HCT116 (cell line): Measurements from ENCODE around the gene CCL13. TPM values are rescaled to one million over a fixed set of nuclear protein-coding genes. Genes with fewer than 3 reads are reported as not detected.

Source experiments
- ATAC-seq: fragments of 200-7000 bp; cut with Tn5 transposase; 2 replicates; pipeline ENCODE4 v1.9.1; 2020; ENCODE audit warnings: mild to moderate bottlenecking, moderate library complexity
- BruUV-seq: library from RNA; stranded (reverse); fragments of 400-500 nt; replicated peaks from 2 replicates; lab custom pipeline; 2021; lab: Mats Ljungman, UMichigan
- CTCF ChIA-PET: fragments of 300-600 bp; sonication (Branson Sonifier 250); formaldehyde crosslinking; loops from one replicate; lab custom pipeline; 2021; ENCODE audit warnings: antibody characterized with exemption; lab: Charles Lee
- POLR2A ChIA-PET: fragments of 300-600, 350-600 bp; sonication (Branson Sonifier 250); formaldehyde crosslinking; loops from one replicate; lab custom pipeline; 2021; ENCODE audit warnings: antibody characterized with exemption; lab: Charles Lee
- RAD21 ChIA-PET, 2 experiments: fragments of 300-600 bp; sonication (Branson Sonifier 250); formaldehyde crosslinking; loops; one replicate each; lab custom pipeline; 2023; ENCODE audit warnings: low total read pairs in 2 of 2; ENCODE audit not compliant: uncharacterized antibody in 2 of 2, unreplicated experiment in 2 of 2, low non-redundant PET in 1 of 2; lab: Charles Lee
- DNase-seq: peaks from one replicate; pipeline ENCODE4 v3.0.0-alpha.2; 2010; ENCODE audit warnings: low read depth, low spot score
- H2AFZ ChIP-seq: fragments of 200-600 bp; shearing (Covaris generic), sonication (generic); 2 replicates; pipeline ENCODE4 v1.6.1; 2017; ENCODE audit warnings: low read depth, mixed run types, mixed read lengths, antibody characterized with exemption, low read length; ENCODE audit not compliant: poor library complexity, severe bottlenecking
- H3K27ac ChIP-seq: 2 replicates; pipeline ENCODE4 v1.5.1; 2012; ENCODE audit warnings: low read depth, low read length
- H3K27me3 ChIP-seq: fragments of 200-600 bp; sonication (generic); 2 replicates; pipeline ENCODE4 v1.6.1; 2016; ENCODE audit warnings: mixed run types, low read length, mixed read lengths; ENCODE audit not compliant: insufficient read depth
- H3K36me3 ChIP-seq, 2 experiments: fragments of 200-500 bp in 1 of 2; fragments of 200-600 bp in 1 of 2; sonication (Bioruptor generic) in 1 of 2; sonication (generic) in 1 of 2; 2 replicates each; pipeline versions ENCODE4 v1.5.1 to v1.6.1; 2014 to 2016; ENCODE audit warnings: low read length in 2 of 2, inconsistent platforms in 1 of 2, mixed read lengths in 1 of 2, mixed run types in 1 of 2; ENCODE audit not compliant: insufficient read depth in 2 of 2, control insufficient read depth in 1 of 2
- H3K4me1 ChIP-seq, 2 experiments: fragments of 200-600 bp in 1 of 2; sonication (generic) in 1 of 2; 2 replicates each; pipeline versions ENCODE4 v1.5.1 to v1.6.1; 2012 to 2017; ENCODE audit warnings: low read length in 2 of 2, inconsistent platforms in 1 of 2, mild to moderate bottlenecking in 1 of 2, mixed read lengths in 1 of 2, mixed run types in 1 of 2, moderate library complexity in 1 of 2; ENCODE audit not compliant: insufficient read depth in 2 of 2, control insufficient read depth in 1 of 2
- H3K4me2 ChIP-seq: fragments of 200-600 bp; sonication (generic); 2 replicates; pipeline ENCODE4 v1.6.1; 2017; ENCODE audit warnings: mixed run types, low read length, mixed read lengths
- H3K4me3 ChIP-seq, 2 experiments: fragments of 200-600 bp in 1 of 2; sonication (generic) in 1 of 2; replicated peaks in 1 of 2; 2 replicates each; pipeline ENCODE4 v1.5.1; 2011 to 2016; ENCODE audit warnings: low read length in 2 of 2, control low read depth in 1 of 2, low read depth in 1 of 2, mild to moderate bottlenecking in 1 of 2, mixed read lengths in 1 of 2, mixed run types in 1 of 2
- H3K79me2 ChIP-seq: fragments of 200-600 bp; sonication (generic); 2 replicates; pipeline ENCODE4 v1.6.1; 2017; ENCODE audit warnings: mild to moderate bottlenecking, mixed run types, low read length, moderate library complexity, mixed read lengths; ENCODE audit not compliant: insufficient read depth
- H3K9ac ChIP-seq: fragments of 200-600 bp; sonication (generic); 2 replicates; pipeline ENCODE4 v1.6.1; 2016; ENCODE audit warnings: low read length, mixed read lengths
- H3K9me2 ChIP-seq: fragments of 200-600 bp; sonication (generic), shearing (Covaris generic); 2 replicates; pipeline ENCODE4 v1.6.1; 2017; ENCODE audit warnings: mixed run types, mild to moderate bottlenecking, moderate library complexity; ENCODE audit not compliant: insufficient read depth
- H3K9me3 ChIP-seq, 2 experiments: fragments of 200-500 bp in 1 of 2; fragments of 200-600 bp in 1 of 2; sonication (Bioruptor generic) in 1 of 2; sonication (generic) in 1 of 2; 2 replicates each; pipeline ENCODE4 v1.6.1; 2014 to 2017; ENCODE audit warnings: low read length in 2 of 2, mixed read lengths in 2 of 2, inconsistent platforms in 1 of 2, low read depth in 1 of 2, mild to moderate bottlenecking in 1 of 2, mixed run types in 1 of 2, moderate library complexity in 1 of 2; ENCODE audit not compliant: control insufficient read depth in 1 of 2, insufficient read depth in 1 of 2
- H4K20me1 ChIP-seq: fragments of 200-600 bp; sonication (generic), shearing (Covaris generic); 2 replicates; pipeline ENCODE4 v1.6.1; 2017; ENCODE audit warnings: mixed run types, mild to moderate bottlenecking, moderate library complexity; ENCODE audit not compliant: insufficient read depth
- SIN3A ChIP-seq: IDR thresholded peaks from 2 replicates; pipeline ENCODE4 v1.6.1; 2012; ENCODE audit warnings: low read depth
- SP1 ChIP-seq: IDR thresholded peaks from 2 replicates; pipeline ENCODE4 v1.6.1; 2012; ENCODE audit warnings: low read depth
- YY1 ChIP-seq: IDR thresholded peaks from 2 replicates; pipeline ENCODE4 v1.6.1; 2011; ENCODE audit warnings: low read length, low read depth, moderate library complexity, mild to moderate bottlenecking; ENCODE audit not compliant: insufficient replicate concordance; ENCODE audit errors: extremely low read depth
- ZFX ChIP-seq: fragments of 450-650 bp; IDR thresholded peaks from 2 replicates; pipeline ENCODE4 v1.6.1; 2017
- ZNF274 ChIP-seq: fragments of 200-500 bp; sonication (Bioruptor generic); IDR thresholded peaks from 2 replicates; pipeline ENCODE4 v1.6.1; 2014; ENCODE audit warnings: mild to moderate bottlenecking, low read depth, low read length, inconsistent platforms
- intact Hi-C: fragments of 100-400 bp; cut with micrococcal nuclease; formaldehyde crosslinking; loops from 2 replicates; pipeline ENCODE4 v1.10.0; 2022
- total RNA-seq: library from RNA; stranded (reverse); gene quantifications from one replicate; pipeline ENCODE4 v1.2.1, GENCODE V29; 2021; ENCODE audit not compliant: unreplicated experiment
- TF ChIP-seq, protein P1 (sequence below): IDR thresholded peaks from 2 replicates; pipeline ENCODE4 v1.6.1; 2012; ENCODE audit warnings: low read depth

The CCL13 gene
- total RNA-seq, 1 experiment from 2014 or later, result not detected

DNA sequence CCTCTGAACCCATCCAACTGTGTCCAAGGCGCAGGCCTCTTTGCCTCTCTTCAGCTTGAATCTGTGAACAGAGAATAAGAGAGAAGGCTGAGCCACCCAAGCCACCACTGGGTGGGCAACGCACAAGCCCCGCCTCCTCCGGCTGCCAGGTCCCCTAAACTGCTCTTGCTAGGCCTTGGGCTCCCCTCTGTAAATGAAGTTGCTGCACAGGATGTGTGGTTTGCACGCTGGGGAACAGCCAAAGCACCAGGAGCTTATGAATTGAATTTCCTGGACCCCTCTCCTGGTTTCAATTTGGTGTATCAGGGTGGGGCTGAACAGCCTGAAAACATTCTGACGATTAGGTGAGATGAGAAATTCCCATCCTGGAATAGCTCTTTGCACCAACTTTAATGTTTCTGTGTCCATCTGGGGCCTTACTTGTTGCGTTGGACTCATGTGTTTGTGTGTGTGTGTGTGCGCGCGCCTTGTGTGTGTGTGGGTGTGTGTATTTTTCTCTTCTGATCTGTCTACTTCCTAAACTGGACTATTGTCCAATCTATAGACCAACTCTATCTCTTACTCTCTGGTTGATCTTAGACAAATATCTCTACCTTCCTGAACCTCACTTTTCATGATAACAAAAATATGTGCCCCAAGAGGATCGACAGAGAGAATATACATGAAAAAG lies 4.5 kb downstream of the CCL13 start:
- ChIA-PET POLR2A (no interaction called here), CTCF (interaction anchor here (1.1 to 3.1 kb wide), 20 partner anchors 8 to 214 kb away, joined by 3 to 47 read pairs (median 6); partner anchors contain the start of gene CCL8), RAD21 (interaction anchor here (1.0 to 1.1 kb wide), 2 partner anchors 31 to 160 kb away, joined by 4 read pairs; no protein-coding TSS in a partner anchor)
- TF ChIP-seq SP1 (no peak), ZFX (no peak), YY1 (no peak), SIN3A (no peak), ZNF274 (no peak)
- TF ChIP-seq, protein P1, sequence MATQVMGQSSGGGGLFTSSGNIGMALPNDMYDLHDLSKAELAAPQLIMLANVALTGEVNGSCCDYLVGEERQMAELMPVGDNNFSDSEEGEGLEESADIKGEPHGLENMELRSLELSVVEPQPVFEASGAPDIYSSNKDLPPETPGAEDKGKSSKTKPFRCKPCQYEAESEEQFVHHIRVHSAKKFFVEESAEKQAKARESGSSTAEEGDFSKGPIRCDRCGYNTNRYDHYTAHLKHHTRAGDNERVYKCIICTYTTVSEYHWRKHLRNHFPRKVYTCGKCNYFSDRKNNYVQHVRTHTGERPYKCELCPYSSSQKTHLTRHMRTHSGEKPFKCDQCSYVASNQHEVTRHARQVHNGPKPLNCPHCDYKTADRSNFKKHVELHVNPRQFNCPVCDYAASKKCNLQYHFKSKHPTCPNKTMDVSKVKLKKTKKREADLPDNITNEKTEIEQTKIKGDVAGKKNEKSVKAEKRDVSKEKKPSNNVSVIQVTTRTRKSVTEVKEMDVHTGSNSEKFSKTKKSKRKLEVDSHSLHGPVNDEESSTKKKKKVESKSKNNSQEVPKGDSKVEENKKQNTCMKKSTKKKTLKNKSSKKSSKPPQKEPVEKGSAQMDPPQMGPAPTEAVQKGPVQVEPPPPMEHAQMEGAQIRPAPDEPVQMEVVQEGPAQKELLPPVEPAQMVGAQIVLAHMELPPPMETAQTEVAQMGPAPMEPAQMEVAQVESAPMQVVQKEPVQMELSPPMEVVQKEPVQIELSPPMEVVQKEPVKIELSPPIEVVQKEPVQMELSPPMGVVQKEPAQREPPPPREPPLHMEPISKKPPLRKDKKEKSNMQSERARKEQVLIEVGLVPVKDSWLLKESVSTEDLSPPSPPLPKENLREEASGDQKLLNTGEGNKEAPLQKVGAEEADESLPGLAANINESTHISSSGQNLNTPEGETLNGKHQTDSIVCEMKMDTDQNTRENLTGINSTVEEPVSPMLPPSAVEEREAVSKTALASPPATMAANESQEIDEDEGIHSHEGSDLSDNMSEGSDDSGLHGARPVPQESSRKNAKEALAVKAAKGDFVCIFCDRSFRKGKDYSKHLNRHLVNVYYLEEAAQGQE, result no peak
- ATAC-seq, result no peak
- Histone ChIP-seq H4K20me1 (no peaks in the 10 kb centered on the region), H3K27ac (no peak overlapping the region), H3K27me3 (peaks cover 11% of the 10 kb centered on the region; the same call in 1 of the 2 replicates), H3K79me2 (no peaks in the 10 kb centered on the region), H2AFZ (no peak overlapping the region), H3K4me3 (no peak overlapping the region), H3K36me3 (no peaks in the 10 kb centered on the region), H3K9ac (no peak overlapping the region), H3K9me3 (no peaks in the 10 kb centered on the region), H3K4me2 (no peak overlapping the region), H3K4me1 (no peaks in the 10 kb centered on the region), H3K9me2 (no peaks in the 10 kb centered on the region)
- DNase-seq, result no peak
- no TSS peak for BruUV-seq
- intact Hi-C loops, result loop anchor here (1.0 kb wide), 3 partner anchors 160 to 581 kb away; no protein-coding TSS in a partner anchor
